NCI-H2196 treated with DMSO at 0.1 percent for 48 hours (cell line): ENCODE data around the gene NCKIPSD.
A peak's percentile ranks its signal among the peaks of the same experiment; 100 is the strongest.
"Not testable (repeated sequence)": the region's sequence is repeated elsewhere in the genome, so short reads cannot be mapped to it uniquely, and the experiment has no call there.

Experiments
- DNase-seq: peaks from one replicate; lab custom pipeline; 2025; ENCODE audit not compliant: unreplicated experiment; lab: John Stamatoyannopoulos, UW

Gene NCKIPSD

DNA sequence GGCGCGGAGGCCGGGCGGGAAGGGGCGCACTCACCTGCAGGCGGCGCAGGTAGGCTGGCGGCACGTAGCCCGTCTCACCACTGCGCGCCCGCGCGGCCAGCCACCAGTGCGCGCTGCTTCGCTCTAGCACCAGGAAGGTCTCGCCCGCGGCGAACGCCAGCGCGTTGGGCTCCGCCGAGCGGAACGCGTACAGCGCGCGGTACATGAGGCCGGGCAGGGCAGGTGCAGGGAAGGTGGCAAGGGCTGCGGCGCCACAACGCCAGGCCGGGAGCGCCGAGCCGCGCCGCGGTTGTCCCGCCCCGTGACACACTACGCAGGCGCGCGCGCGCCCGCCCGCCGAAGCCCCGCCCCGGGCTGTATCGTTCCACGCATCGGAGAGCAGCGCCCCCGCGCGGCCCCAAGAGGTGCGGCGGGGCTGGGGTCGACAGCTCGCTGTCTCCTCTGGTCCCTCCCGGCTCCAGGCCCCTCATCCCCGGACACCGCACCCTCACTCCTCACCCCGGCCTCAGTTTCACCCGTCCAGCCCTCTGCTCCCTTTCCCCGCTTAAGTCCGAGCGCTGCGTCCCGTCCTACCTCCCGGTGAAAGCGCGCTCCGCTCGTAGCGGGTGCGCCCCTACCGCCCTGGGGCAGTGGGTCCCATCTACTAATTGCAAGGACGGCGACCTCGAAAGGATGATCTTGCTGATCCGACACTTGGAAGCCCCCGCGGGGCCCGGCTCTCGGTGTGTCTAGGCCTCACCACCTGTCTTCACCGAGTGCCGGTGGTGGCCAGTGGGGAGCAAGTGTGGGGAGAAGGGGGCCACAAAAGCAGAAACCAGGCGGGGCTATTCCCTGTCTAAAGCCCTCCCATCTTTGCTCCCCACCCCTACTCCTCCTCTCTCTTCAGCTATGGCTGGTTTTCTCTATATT, at the start of gene NCKIPSD:
Gene NCKIPSD, minus strand, starts transcription at position 313 of the 909 bp plus-strand sequence. Its CDS starts 108 bp downstream, at position 205.
- peak; percentile 31 for DNase-seq

DNA sequence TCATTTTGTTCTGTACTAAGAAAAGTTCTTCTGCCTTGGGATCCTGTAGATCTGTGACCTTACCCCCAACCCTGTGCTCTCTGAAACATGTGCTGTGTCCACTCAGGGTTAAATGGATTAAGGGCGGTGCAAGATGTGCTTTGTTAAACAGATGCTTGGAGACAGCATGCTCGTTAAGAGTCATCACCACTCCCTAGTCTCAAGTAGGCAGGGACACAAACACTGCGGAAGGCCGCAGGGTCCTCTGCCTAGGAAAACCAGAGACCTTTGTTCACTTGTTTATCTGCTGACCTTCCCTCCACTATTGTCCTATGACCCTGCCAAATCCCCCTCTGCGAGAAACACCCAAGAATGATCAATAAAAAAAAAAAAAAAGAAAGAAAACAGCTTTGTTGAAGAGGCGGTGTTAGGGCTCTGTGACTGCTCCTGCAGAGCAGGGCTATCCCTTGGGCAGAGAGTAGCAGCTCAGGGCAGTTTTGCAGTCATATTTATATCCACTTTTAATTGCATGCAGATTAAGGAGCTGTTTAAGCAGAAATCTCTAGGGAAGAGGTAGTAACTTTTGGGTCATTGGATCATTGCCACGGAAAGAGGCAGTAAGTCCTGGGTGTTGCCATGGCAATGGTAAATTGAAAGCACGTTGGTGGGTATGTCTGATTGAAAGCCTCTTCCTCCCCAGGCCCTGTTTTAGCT, 49.5 kb upstream of the NCKIPSD start:
- DNase-seq = not testable (repeated sequence)

GRCh38 chr3:48734541-48734940, 48.8 kb upstream of the NCKIPSD start:
- DNase-seq = not testable (repeated sequence)

GRCh38 chr3:48733752-48734518, 48.2 kb upstream of the NCKIPSD start:
- not testable (repeated sequence) for DNase-seq

DNA sequence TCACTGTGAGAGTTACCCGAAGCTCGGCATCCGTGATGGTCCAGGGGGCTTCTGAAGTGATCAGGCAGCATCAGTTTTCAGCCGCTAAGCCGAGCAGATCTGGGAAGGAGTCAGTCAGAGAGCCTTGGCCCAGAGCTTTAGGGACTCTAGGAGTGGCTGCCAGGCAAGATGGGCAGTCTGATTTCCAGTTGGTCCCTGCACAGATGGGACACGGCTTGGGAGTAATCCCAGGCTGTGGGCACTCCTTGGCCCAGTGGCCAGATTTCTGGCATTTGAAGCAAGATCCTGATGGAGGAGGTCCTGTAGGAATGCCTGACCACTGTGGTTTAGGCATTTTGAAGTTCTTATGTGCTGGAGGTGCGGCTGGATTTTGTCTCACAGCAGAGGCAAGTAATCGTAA, 41.8 kb upstream of the NCKIPSD start:
- DNase-seq = no peak

- DNase-seq = not testable (repeated sequence)
Measured at GRCh38 chr3:48725185-48725855, 39.6 kb upstream of the NCKIPSD start.

GRCh38 chr3:48723725-48724124, 38.0 kb upstream of the NCKIPSD start:
- no peak for DNase-seq

GRCh38 chr3:48723293-48723692, 37.6 kb upstream of the NCKIPSD start:
- not testable (repeated sequence) for DNase-seq

DNA sequence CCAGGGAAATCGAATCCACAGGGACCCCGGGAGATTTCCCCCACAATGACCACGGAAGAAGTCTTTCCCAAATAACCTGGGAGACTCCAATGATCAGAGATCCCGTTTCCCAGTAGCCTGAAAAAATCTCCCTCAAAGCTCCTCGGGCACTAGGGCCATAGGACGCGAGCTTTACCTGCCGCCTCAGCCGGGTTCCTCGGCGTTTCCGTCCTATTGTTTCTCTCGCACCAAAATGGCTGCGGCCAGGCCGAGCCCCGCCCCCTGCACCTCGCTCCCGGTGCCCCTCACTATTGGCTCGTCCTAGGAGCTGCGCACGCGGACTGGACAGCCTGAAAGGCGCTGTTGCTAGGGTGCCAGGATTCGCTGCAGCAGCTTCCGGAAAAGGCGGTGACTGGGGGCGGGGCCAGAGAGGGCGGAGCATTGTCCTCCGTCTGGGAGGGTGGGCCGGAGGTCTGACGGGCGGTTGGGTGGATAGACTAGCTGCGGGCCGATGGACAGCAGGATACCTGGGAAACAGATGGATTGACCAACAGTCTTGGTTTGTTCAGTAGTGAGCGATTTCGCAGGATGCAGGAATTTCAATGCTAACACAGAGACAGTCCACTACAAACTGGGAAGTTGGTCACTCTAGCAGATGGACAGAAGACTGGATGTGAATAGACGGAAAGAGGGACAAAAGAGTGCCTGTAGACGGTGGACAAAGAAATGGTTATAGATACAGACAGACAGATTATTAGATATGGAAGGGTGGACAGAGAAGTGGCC, 31.4 kb upstream of the NCKIPSD start, which contains the start of gene IP6K2:
Gene IP6K2, minus strand, starts transcription at position 240 of the 765 bp plus-strand sequence. CDS start 21,930 bp downstream, outside the sequence.
- DNase-seq = peak; percentile 85

DNA sequence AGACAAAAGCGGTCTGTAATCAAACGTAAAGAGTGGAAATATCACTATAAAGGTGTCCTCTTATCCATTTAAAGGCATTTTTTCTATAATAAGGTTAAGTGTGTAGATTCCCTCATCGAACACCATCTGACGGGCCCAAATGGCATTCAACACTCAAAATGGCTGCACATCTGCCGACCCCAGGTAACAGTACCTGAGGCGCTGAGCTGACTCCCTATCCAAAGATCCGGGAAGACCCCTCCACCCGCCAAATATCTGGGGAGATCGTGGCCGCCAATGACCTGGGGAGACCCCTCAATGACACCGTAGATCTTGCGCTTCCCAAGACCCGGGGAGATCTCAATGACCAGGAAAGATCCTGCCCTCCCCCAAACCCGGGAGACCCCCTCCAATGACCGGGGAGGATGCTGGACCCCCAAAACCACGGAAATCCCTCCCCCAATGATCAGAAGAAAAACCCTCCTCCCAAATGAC, 30.8 kb upstream of the NCKIPSD start:
- no peak for DNase-seq

DNA sequence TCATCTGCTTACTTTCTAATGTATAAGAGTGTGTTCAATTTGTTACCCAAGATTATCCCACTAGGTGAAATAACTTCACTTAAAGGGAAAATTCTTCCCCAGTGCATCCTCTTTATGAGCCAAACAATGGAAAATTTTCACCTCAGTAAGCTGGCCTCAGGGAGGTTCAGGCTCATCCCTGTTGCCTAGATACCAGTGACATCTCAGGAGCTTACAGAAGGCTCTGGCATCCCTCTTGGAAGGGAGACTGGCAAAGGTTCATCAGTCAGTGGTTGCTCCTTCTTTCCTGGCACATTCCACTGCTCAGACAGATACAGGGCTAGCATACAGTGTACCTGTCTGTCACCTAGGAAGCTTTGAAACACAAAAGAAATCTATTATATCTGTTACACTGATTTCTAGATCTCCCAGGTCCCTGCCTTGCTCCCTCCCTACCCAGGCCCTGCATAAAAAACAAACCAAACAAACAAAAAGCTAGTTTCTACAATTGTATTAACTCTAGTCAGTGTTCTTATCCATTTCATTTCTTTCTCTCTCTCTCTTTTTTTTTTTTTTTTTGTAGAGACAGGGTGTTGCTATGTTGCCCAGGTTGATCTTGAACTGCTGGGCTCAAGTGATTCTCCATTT, 29.6 kb upstream of the NCKIPSD start:
- DNase-seq = no peak

GRCh38 chr3:48711727-48712126, 26.0 kb upstream of the NCKIPSD start:
- no peak for DNase-seq

- no peak for DNase-seq
Measured at GRCh38 chr3:48709051-48709461, 23.3 kb upstream of the NCKIPSD start.

DNA sequence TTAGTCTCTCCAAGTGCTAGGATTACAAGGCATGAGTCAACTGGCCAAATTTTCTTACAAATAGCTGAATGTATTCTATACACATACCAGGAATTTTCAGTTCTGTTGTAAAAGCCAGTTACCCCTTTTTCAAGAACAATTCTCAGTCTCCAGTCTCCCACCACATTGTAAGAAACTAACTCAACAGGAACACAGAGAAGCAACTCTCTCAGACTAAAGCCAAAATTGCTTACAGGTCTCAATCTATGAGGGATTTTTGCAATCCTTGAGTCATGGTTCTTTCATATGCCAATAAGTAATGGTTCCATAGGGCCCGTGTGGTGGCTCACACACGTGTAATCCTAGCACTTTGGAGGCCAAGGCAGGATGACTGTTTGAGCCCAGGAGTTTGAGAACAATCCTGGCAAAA, 22.8 kb upstream of the NCKIPSD start:
- DNase-seq = no peak

GRCh38 chr3:48707157-48707556, 21.4 kb upstream of the NCKIPSD start:
- no peak for DNase-seq

DNA sequence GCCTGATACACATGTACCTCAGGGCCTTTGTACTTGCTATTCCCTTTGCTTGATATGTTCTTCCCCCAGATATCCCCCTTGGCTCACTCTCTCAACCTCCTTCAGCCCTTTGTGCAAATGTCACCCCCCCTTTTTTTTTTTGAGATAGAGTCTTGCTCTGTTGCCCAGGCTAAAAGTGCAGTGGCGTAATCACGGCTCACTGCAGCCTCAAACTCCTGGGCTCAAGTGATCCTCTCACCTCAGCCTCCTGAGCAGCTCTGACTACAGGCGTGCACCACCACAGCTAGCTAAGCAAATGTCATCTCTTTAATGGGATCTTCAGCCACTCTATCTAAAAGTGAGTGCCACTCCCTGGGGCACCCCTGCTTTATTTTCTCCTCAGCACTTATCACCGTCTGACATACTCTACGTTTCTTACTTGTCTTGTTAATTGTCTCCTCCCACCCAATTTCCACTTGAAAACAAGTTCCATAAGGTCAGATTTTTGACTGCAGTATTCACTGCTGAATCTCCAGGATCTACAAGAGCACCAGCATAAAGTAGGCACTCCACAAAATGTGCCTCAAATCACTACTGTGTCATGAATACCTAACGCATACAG, 16.7 kb upstream of the NCKIPSD start:
- no peak for DNase-seq

GRCh38 chr3:48700731-48701405, 15.2 kb upstream of the NCKIPSD start:
- no peak for DNase-seq

- DNase-seq = no peak
Measured at GRCh38 chr3:48698891-48699290, 13.2 kb upstream of the NCKIPSD start.
